Neural cell (in vitro differentiated cells): ENCODE measurements around the gene NACC1. TPM values are rescaled to one million over a fixed set of nuclear protein-coding genes. Genes with fewer than 3 reads are reported as not detected.
"Not testable (repeated sequence)": the region's sequence is repeated elsewhere in the genome, so short reads cannot be mapped to it uniquely, and the experiment has no call there.

Source experiments
- H2AFZ ChIP-seq: fragments of 200-600, 300-800 bp; sonication (generic), shearing (Covaris generic); 2 replicates; pipeline ENCODE4 v1.6.0; 2014; ENCODE audit warnings: low read depth, mild to moderate bottlenecking, antibody characterized with exemption, low read length, moderate library complexity
- H3F3A ChIP-seq: fragments of 200-600 bp; shearing (Covaris generic); 2 replicates; pipeline ENCODE4 v1.6.1; 2016; ENCODE audit warnings: mild to moderate bottlenecking, moderate library complexity, mixed read lengths, antibody characterized with exemption, low read length; ENCODE audit not compliant: insufficient read depth, poor library complexity, severe bottlenecking
- H3K27ac ChIP-seq: fragments of 200-600, 300-800 bp; sonication (generic), shearing (Covaris generic); 2 replicates; pipeline ENCODE4 v1.5.1; 2014; ENCODE audit warnings: mild to moderate bottlenecking, low read length, moderate library complexity
- H3K27me3 ChIP-seq: fragments of 300-800, 200-600 bp; sonication (generic), shearing (Covaris generic); 2 replicates; pipeline ENCODE4 v1.6.0; 2014; ENCODE audit warnings: mild to moderate bottlenecking, low read depth, low read length, moderate library complexity; ENCODE audit not compliant: insufficient read depth
- H3K36me3 ChIP-seq: fragments of 300-800, 200-600 bp; sonication (generic), shearing (Covaris generic); 2 replicates; pipeline ENCODE4 v1.5.1; 2014; ENCODE audit warnings: mild to moderate bottlenecking, antibody characterized with exemption, low read length, moderate library complexity; ENCODE audit not compliant: insufficient read depth
- H3K4me2 ChIP-seq: fragments of 300-800, 200-600 bp; sonication (generic), shearing (Covaris generic); 2 replicates; pipeline ENCODE4 v1.6.0; 2014; ENCODE audit warnings: mild to moderate bottlenecking, low read length
- H3K4me3 ChIP-seq: fragments of 300-800, 200-600 bp; sonication (generic), shearing (Covaris generic); 2 replicates; pipeline ENCODE4 v1.5.1; 2014; ENCODE audit warnings: mild to moderate bottlenecking, low read length, moderate library complexity
- H3K79me2 ChIP-seq: fragments of 200-600 bp; shearing (Covaris generic); replicated peaks from 2 replicates; pipeline ENCODE4 v1.6.0; 2014; ENCODE audit warnings: mild to moderate bottlenecking, low read length, moderate library complexity; ENCODE audit not compliant: insufficient read depth
- H3K9ac ChIP-seq: fragments of 300-800, 200-600 bp; sonication (generic), shearing (Covaris generic); 2 replicates; pipeline ENCODE4 v1.6.1; 2016; ENCODE audit warnings: mild to moderate bottlenecking, low read length, mixed read lengths
- H3K9me2 ChIP-seq: fragments of 200-600 bp; shearing (Covaris generic); 2 replicates; pipeline ENCODE4 v1.6.1; 2016; ENCODE audit warnings: mild to moderate bottlenecking, low read length, mixed read lengths; ENCODE audit not compliant: insufficient read depth
- H3K9me3 ChIP-seq: fragments of 200-600, 300-800 bp; sonication (generic), shearing (Covaris generic); 2 replicates; pipeline ENCODE4 v1.6.1; 2016; ENCODE audit warnings: mild to moderate bottlenecking, mixed run types, low read length, moderate library complexity, mixed read lengths
- H4K20me1 ChIP-seq: fragments of 200-600 bp; shearing (Covaris generic); 2 replicates; pipeline ENCODE4 v1.6.1; 2016; ENCODE audit warnings: mild to moderate bottlenecking, mixed run types; ENCODE audit not compliant: insufficient read depth
- CTCF ChIP-seq: fragments of 450-650 bp; IDR thresholded peaks from 2 replicates; pipeline ENCODE4 v1.5.1; 2014; ENCODE audit warnings: antibody characterized with exemption, mild to moderate bottlenecking, moderate library complexity; ENCODE audit not compliant: poor library complexity, severe bottlenecking
- EP300 ChIP-seq: fragments of 450-650 bp; conservative IDR thresholded peaks from 2 replicates; pipeline ENCODE4 v1.6.1; 2014; ENCODE audit warnings: antibody characterized with exemption, mild to moderate bottlenecking, moderate library complexity; ENCODE audit not compliant: poor library complexity, severe bottlenecking
- EZH2 ChIP-seq: fragments of 200-600, 300-800 bp; shearing (Covaris generic), sonication (generic); IDR thresholded peaks from 2 replicates; pipeline ENCODE4 v1.6.1; 2014; ENCODE audit warnings: antibody characterized with exemption, low read length, borderline replicate concordance, mild to moderate bottlenecking; ENCODE audit not compliant: insufficient read depth, poor library complexity, severe bottlenecking
- MXI1 ChIP-seq: fragments of 450-650 bp; conservative IDR thresholded peaks from 2 replicates; pipeline ENCODE4 v1.6.1; 2014; ENCODE audit warnings: antibody characterized with exemption, mild to moderate bottlenecking; ENCODE audit not compliant: poor library complexity, severe bottlenecking
- POLR2AphosphoS5 ChIP-seq: IDR thresholded peaks from 2 replicates; pipeline ENCODE4 v1.6.1; 2012
- RAD21 ChIP-seq: fragments of 450-650 bp; conservative IDR thresholded peaks from 2 replicates; pipeline ENCODE4 v1.6.1; 2014; ENCODE audit warnings: antibody characterized with exemption, mild to moderate bottlenecking, moderate library complexity
- REST ChIP-seq: IDR thresholded peaks from 2 replicates; pipeline ENCODE4 v1.6.1; 2012; ENCODE audit warnings: borderline replicate concordance
- SMC3 ChIP-seq: fragments of 450-650 bp; conservative IDR thresholded peaks from 2 replicates; pipeline ENCODE4 v1.6.1; 2014; ENCODE audit warnings: antibody characterized with exemption, mild to moderate bottlenecking, moderate library complexity; ENCODE audit not compliant: poor library complexity
- TAF1 ChIP-seq: IDR thresholded peaks from 2 replicates; pipeline ENCODE4 v1.6.1; 2012; ENCODE audit warnings: low read depth
- polyA plus RNA-seq: library from polyadenylated mRNA; depleted of rRNA; stranded (reverse); fragments of >200 nt; gene quantifications from 2 replicates; pipeline ENCODE4 v1.2.3, GENCODE V29; 2014

NACC1 gene
- polyA plus RNA-seq, 1 donor from 2014 or later, result 16.1 TPM

GRCh38 chr19:13146763-13147563 lies 28.9 kb downstream of the NACC1 start:
- TF ChIP-seq TAF1, result no peak
- no peak for TF ChIP-seq EZH2
- no peak for TF ChIP-seq EP300
- no peak for TF ChIP-seq RAD21
- no peak for TF ChIP-seq MXI1
- no peak for TF ChIP-seq POLR2AphosphoS5
- no peak for TF ChIP-seq SMC3
- no peak for TF ChIP-seq CTCF
- no peak for TF ChIP-seq REST
- H3K9me2 ChIP-seq, result no peaks in the 10 kb centered on the region
- no peak overlapping the region for H3K4me2 ChIP-seq
- no peaks in the 10 kb centered on the region for H3K9me3 ChIP-seq
- H3K27me3 ChIP-seq, result no peaks in the 10 kb centered on the region
- peaks cover 4% of the 10 kb centered on the region for H3K79me2 ChIP-seq
- H3K36me3 ChIP-seq, result no peaks in the 10 kb centered on the region
- no peak overlapping the region for H3K4me3 ChIP-seq
- H4K20me1 ChIP-seq, result no peaks in the 10 kb centered on the region
- H3K9ac ChIP-seq, result no peak overlapping the region
- no peaks in the 10 kb centered on the region for H3F3A ChIP-seq
- H2AFZ ChIP-seq, result no peak overlapping the region
- H3K27ac ChIP-seq, result no peak overlapping the region

- peak overlapping the region; percentile 96 for H3K27ac ChIP-seq
- H3K9ac ChIP-seq, result peak overlapping the region; percentile 92
These were observed 31.1 kb downstream of the NACC1 start for GRCh38 chr19:13149173-13149627.

More at GRCh38 chr19:13149173-13149627, 31.1 kb downstream of the NACC1 start:
- not testable (repeated sequence) for H3K27me3 ChIP-seq, H3F3A ChIP-seq, H3K9me2 ChIP-seq, H3K36me3 ChIP-seq, H3K9me3 ChIP-seq, H4K20me1 ChIP-seq, H3K79me2 ChIP-seq
- H3K4me2 ChIP-seq, result peak overlapping the region; percentile 69
- H2AFZ ChIP-seq, result peak overlapping the region; percentile 88
- peak overlapping the region; percentile 97 for H3K4me3 ChIP-seq
